Measurements from ENCODE around the gene TBC1D9B.

TBC1D9B gene

GRCh38 chr5:179906795-179907555, 722 bp downstream of the TBC1D9B start:
- DNase-seq (ENCODE audit: low read depth), result no peak

DNA sequence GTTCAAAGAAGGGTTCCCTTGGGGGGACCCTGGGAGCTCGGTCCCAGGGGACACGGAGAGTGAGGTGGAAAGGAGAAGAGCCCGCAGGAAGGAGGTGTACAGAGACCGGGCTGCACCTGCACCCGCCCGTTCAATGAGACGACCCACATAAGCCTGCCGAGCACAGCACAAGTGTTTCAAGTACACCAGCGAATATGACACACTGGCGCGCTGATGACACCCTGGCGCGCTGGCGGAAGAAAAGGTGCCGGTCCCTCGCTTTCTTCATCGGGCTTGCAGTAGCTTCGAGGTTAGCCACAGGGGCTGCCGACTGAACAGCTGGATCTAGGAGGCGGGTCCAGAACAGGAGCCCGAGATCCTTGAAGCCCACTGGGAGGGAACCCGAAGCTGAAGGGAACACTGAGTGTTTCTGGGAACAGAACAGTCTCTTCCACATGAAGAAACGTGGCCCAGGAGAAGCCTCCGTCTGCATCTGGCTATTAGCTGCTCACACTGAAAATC, 1.4 kb downstream of the TBC1D9B start:
- no peak for DNase-seq (ENCODE audit: low read depth)

- no peak for DNase-seq (ENCODE audit: low read depth)
These were observed 2.5 kb downstream of the TBC1D9B start for GRCh38 chr5:179905161-179905560.

DNA sequence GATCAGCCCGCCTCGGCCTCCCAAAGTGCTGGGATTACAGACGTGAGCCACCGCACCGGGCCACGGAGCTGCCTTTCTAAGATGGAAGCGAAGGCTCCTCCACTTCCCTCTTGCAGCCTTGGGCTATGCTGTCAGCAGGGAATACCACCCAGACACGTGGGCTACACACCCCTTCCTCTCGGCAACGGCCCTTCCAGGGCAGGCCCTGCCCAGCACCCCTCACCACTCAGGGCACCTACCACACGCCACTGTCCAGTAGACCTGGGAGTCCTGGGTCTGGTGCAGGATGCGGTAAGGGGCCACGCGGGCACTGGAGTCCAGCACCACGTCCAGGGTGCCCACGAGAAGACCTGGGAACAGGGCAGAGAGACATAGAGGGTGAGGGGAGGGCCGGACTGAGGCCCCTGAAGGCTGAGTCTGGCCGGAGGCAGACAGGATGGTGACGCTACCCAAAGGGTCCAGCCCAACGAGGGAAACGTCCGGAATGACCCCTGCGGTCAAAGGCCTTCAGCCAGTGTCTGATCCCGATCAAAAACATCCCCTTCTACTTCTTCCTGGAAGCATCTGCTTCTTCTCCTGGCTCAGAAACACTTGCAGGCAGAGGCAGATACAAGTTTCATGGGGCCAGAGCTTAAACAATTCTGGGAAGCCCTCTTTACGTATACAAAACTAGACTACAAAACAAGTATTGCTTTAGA, 3.1 kb downstream of the TBC1D9B start:
- DNase-seq (ENCODE audit: low read depth), result no peak

- DNase-seq (ENCODE audit: low read depth), result no peak
These were observed 4.9 kb downstream of the TBC1D9B start for GRCh38 chr5:179902763-179903158.

- DNase-seq (ENCODE audit: low read depth), result no peak
These were observed 5.6 kb downstream of the TBC1D9B start for GRCh38 chr5:179901915-179902762.

DNA sequence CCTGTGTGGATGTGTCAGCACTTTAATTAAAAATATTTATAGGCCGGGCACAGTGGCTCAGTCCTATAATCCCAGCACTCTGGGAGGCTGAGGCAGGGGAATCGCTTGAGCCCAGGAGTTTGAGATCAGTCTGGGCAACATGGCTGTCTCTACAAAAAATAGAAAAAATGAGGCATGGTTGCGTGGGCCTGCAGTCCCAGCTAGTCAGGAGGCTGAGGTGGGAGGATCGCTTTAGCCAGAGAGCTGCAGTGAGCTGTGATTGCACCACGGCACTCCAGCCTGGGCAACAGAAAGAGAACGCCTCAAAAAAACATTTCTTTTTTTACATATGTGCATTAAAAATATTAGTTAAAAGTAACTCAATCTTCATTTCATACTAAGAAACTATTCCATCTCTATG, 6.2 kb downstream of the TBC1D9B start:
- DNase-seq (ENCODE audit: low read depth), result no peak

GRCh38 chr5:179900711-179901110, 7.0 kb downstream of the TBC1D9B start:
- DNase-seq (ENCODE audit: low read depth), result no peak

DNA sequence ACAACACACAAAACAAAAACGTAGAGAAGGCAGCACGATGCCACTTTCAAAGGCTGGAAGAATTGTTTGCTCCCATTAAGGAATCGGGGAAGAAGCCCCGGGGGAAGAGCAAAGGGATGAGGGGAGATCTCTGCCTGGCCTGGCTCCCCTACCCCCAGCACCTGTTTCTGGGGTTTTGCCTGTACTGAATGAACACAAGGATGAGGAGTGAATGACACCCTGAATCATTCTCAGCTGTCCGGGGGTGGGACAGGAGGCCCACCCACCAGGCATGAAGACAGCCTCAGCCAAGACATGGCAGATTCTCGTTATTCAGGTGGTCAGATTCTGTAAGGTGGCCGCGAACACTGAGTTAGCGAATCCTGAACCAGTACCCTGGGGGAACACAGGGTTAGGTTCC, 7.5 kb downstream of the TBC1D9B start:
- DNase-seq (ENCODE audit: low read depth), result no peak

- DNase-seq (ENCODE audit: low read depth), result no peak
These were observed 11.8 kb downstream of the TBC1D9B start for GRCh38 chr5:179895861-179896260.

- DNase-seq (ENCODE audit: low read depth), result no peak
These were observed 13.5 kb downstream of the TBC1D9B start for GRCh38 chr5:179893958-179894895.

- DNase-seq (ENCODE audit: low read depth), result no peak
These were observed 14.4 kb downstream of the TBC1D9B start for GRCh38 chr5:179893076-179893957.

DNA sequence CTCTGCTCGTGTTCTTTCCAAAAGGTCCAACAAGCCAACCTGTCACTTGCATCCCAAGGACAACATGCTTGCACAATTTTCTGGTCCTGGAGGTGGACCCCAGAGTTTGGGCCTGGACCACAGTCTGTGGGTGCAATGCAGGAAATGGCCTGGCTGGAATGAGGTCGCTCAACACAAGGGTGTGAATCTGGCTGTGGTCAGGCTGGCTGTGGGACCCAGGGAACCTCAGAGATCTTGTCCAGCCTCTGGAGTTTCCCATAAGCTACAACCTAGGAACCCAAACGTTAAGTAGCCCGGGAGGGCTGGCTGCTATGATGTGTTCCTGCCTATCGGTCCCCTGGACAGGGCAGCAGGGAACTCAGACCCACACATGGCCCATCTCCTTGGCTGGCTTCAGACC, 15.4 kb downstream of the TBC1D9B start:
- DNase-seq (ENCODE audit: low read depth), result no peak

DNA sequence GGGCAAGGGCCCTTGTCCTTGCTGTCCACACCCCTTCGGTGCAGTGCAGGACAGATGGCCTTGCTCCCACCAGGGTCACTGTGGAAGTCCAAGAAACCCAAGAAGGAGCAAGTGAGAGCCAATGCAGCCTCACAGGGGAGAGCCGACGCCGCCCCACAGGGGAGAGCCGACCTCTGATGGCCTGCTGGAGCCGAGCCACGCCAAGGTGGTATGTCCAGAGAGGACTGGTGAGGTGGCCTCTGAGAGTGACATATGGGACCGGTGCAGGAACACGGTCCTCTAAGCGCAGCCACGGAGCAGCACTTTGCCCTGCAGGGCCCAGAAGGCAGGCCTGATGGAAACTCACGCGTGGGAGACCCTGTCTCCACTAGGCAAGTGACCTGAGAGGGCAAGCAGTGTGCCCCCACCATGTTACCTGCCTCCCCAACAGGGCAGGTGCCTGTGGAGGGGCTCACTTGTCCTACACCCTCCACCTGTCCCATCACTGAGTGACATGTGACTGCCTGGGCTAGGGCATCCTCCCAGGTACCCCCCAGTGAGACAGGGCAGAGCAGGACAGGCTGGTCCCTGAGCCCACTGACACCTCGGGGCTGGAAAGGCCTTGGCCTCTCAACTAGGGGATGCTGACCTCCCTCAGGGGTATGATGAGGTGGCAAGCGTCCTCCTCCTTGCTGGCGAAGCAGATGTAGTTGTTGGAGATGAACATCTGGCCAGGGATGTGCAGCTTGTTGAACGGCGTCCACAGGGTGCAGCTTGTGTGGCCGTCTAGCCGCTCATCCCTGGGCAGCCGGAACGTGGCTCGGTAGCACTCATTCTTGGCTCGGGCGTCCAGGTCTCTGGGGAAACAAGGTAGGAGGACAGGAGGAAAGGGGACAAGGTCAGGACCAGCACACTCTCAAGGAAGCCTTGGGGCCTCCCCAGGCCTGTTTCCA, 16.7 kb downstream of the TBC1D9B start:
- DNase-seq (ENCODE audit: low read depth), result no peak

- DNase-seq (ENCODE audit: low read depth), result no peak
These were observed 17.8 kb downstream of the TBC1D9B start for GRCh38 chr5:179889885-179890284.

DNA sequence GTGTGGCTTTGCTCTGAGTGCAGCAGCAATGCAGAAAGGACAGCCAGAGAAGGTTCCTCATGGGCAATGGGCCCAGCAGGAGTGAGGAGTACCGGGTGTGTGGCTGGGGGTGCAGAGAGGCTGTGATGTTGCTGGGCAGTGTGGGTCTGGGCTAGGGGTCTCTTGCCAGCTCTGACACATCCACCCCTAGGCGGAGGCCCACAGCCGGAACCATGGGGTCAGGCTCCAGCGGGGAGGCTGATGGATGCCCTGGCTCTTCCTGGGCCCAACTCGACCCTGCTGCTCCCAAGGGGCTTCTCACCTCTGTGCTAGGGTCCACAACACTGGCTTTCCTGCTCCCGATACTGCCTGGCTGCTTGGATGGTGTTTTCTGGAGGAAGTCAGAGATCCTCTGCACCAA, 19.9 kb downstream of the TBC1D9B start:
- no peak for DNase-seq (ENCODE audit: low read depth)

DNA sequence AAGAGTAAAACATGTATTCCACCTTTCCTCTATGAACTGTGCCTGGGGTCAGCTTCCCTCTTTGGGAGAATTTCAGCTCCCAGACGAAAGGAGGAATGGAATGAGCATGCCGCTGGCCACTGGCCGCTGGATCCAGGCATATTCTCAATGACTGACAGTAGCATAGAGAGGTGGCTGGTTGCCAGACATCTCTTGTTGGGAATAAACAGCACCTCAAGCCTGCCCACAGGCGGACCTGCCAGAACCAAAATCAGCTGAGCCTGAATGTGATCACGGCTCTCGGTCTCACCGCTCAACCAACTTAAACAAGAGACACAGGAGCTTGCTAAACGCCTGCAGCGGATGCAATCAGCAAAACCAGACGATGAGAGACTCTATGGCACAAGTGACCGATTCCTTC, 20.6 kb downstream of the TBC1D9B start:
- no peak for DNase-seq (ENCODE audit: low read depth)

DNA sequence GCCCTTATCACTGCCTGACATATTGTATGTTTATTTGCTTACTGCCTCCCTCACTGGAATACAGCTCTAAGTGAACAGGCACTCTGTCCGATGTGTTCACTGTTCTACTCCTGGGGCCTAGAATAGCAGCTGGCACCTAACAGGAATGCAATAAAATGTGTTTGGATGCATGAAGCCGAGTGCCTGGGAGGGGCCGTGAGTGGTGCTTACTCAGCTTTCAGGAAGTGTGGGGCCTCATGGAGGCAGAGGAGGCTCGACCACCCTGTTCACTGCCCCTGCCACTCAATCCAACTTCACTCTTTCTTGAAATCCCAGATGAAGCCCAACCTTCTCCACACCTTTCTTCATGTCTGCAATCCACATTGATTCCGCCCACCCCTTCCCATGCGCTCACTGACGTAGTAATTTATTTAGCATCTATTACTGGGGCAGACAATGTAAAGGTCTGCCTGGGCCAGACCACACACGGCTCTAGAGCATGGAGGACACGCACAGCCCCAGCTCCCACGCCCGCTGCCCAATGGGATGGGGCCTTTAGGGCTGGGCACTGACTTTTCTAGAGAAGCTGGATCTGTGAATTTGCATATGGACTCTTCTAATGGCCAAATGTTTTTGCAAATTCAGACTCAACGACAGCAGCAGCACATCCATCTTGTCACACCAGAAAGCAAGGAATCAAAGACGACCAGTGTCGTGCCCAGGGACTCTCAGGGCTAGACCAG, 21.3 kb downstream of the TBC1D9B start:
- DNase-seq (ENCODE audit: low read depth), result no peak

Data from GM04503 (cell line).